ENCODE measurements around the gene INTS1.
A peak's percentile ranks its signal among the peaks of the same experiment; 100 is the strongest.

Gene INTS1, protein sequence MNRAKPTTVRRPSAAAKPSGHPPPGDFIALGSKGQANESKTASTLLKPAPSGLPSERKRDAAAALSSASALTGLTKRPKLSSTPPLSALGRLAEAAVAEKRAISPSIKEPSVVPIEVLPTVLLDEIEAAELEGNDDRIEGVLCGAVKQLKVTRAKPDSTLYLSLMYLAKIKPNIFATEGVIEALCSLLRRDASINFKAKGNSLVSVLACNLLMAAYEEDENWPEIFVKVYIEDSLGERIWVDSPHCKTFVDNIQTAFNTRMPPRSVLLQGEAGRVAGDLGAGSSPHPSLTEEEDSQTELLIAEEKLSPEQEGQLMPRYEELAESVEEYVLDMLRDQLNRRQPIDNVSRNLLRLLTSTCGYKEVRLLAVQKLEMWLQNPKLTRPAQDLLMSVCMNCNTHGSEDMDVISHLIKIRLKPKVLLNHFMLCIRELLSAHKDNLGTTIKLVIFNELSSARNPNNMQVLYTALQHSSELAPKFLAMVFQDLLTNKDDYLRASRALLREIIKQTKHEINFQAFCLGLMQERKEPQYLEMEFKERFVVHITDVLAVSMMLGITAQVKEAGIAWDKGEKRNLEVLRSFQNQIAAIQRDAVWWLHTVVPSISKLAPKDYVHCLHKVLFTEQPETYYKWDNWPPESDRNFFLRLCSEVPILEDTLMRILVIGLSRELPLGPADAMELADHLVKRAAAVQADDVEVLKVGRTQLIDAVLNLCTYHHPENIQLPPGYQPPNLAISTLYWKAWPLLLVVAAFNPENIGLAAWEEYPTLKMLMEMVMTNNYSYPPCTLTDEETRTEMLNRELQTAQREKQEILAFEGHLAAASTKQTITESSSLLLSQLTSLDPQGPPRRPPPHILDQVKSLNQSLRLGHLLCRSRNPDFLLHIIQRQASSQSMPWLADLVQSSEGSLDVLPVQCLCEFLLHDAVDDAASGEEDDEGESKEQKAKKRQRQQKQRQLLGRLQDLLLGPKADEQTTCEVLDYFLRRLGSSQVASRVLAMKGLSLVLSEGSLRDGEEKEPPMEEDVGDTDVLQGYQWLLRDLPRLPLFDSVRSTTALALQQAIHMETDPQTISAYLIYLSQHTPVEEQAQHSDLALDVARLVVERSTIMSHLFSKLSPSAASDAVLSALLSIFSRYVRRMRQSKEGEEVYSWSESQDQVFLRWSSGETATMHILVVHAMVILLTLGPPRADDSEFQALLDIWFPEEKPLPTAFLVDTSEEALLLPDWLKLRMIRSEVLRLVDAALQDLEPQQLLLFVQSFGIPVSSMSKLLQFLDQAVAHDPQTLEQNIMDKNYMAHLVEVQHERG (N-terminal part only)

DNA sequence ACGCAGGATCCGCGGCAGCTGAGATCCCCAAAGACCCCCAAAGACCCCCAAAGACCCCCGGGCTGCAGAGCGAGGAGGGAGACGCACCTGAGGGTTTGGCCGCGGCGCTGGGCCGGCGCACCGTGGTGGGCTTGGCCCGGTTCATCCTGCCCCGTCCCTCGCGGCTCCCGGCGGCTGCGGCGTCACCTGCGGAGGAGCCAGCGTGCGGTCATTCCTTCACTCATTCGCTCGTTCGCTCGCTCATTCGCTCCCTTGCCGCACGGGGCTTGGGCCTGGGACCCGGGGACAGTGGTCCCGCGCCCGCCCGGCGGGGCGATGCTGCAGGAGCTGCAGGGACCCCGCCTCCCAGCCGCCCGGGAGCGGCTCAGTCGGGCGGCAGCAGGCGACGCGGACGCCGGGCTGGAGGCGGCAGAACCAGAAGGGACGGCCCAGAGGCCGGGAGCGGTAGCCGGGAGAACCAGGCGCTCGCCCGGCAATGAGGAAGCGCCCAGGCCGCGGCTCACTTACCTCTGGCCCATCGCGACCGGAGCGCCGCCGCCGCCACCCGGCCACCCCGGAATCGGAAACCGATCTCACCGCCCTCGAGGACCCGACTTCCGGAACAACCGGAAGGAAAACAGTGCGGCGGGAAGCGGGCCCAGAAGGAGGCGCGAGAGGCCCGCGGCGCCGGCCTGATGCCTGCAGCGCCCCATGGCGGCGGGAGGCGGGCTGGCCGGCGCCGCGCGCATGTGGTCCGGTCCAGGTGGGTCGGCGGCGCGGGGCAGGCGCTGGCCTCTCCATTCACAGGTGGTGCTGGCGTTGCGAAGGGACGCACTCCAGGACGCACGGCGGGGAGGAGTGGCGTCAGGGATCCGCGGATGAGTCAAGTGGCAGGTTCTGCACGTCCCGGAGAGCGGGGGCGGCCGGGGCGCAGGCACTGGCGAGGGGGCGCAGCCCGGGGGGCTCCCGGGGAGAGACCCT is at the start of gene INTS1:
INTS1 (minus strand) TSS at position 574 of the 960 bp plus-strand sequence; CDS start at position 145, 429 bp downstream.
- peak; percentile 85 to 87 for DNase-seq (ENCODE audit: low read depth in 2 of 2)

DNA sequence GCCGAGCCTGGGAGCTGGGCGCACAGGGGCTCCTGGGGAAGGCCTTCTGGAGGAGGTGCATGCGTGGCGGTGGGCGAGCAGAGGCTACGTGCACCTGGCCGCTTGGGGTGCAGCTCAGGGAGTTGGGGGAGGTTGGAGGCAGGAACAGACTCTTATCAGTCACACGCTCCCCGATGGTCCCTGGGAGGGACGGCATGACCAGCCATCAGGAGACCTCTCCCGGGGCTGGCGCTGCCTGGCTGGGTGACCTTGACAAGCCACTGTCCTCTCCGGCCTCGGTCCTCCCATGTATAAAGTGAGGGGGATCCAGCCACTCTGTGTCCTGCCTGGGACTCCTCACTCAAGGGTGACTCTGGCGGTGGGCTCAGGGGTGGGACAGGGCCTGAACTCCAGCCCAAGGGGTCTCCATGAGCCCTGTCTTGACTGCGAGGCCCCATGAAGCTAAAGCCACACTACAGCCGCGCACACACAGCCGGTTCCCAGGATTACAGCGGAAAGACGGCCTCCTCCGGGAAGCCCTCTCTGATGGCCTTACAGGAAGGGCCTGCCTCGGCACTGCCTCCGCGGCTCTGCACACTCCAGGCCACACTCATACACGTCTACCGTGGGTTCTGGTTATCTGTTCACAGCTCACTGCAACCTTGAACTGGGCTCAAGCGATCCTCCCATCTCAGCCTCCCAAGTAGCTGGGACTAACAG is 49.5 kb upstream of the INTS1 start:
- no peak for DNase-seq (ENCODE audit: low read depth in 2 of 2)

DNA sequence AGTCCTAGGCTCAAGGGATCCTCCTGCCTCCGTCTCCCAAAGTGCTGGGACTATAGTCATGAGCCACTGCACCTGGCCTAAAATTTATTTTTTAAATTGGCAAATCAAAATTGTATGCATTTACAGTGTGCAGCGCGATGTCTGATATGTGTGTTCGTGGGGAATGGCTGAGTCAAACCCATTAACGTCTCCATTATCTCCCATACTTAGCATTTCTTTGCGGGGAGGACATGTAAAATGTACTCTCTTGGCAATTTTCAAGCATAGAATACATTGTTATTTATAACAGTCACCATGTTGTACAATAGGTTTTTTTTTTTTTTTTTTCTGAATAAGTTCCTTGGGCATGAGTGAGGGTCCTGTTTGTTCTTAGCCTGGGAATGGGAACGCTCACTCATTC is 48.0 kb upstream of the INTS1 start:
- no peak for DNase-seq (ENCODE audit: low read depth in 2 of 2)

DNA sequence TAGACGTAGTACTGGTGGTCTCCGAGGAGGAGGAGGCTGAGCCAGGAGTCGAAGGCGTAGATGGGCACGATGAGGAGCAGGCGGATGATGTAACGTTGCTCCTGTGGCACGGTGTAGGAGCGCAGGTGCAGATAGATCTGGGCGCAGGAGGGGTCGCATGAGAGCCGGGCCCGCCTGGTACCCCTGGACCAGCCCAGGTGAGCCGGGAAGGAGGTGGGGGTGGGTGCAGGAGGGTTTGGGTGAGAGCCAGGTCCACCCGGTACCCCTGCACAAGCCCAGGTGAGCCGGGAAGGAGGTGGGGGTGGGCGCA is 46.6 kb upstream of the INTS1 start:
- no peak for DNase-seq (ENCODE audit: low read depth in 2 of 2)

DNA sequence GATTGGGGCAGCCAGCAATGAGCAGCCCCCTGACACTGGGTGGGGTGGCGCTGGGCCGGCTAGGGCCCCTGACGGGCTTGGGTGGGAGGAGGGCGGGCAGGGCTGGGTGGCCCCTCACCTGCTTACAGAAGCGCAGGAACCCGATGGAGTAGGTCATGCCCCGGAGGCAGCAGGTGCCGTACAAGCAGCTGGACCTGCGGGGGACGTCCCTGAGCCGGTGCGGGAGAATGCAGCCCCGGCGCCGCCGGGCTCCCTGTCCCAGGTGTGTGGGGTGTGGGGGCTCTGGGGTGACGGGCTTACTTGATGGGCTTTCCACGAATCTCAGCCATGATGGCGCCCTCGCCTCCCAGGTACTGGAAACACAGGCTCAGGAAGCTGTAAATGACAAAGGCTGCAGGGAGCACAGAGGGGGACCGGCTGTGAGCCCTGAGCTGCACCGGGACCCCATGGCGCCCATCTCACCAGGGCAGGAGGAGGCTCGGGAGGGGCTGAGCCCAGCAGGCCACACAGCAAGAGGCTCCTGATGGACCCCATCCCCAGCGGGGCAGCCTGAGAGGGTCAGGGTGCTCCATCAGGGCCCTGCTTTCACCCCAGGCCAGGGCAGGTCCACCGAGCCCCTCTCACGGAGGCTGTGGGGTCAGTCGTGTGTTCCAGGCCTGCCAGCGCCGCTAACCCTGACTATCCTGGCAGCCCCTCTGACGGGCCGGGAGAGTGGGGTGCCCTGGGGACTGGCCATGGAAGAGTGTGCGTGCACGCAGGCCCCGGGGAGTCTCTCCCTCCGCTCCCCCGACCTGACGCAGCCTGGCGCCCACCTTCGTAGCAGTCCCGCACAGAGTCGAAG is 46.0 kb upstream of the INTS1 start:
- no peak for DNase-seq (ENCODE audit: low read depth in 2 of 2)

DNA sequence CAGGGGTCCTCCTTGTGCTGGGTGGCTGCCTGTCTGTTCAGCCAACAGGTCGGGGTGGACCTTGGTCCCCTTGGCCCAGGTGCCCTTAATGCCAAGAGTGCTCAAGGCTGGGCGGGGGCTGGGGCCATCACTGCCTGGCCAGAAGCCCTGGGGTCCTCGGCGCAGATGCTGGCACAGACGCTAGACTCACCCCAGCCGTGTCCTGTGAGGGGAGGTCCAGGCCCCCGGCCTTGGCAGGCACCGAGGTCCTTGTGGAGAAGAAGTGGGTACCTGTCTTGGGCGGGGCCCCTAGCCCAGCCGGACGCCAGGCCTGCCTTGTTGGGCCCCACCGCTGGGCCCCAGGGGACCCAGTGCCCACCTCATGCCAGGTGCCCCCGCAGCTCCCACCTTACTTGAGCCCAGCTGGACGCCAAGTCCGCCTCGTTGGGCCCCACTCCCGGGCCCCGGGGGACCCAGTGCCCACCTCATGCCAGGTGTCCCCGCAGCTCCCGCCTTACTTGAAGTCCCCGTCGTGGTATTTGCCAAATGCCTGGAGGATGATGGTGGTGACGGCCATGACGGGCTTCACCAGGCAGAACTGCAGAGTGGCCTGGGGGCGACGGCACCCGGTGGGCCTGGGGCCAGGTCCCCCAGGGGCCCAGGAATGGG is 45.3 kb upstream of the INTS1 start:
- no peak for DNase-seq (ENCODE audit: low read depth in 2 of 2)

DNA sequence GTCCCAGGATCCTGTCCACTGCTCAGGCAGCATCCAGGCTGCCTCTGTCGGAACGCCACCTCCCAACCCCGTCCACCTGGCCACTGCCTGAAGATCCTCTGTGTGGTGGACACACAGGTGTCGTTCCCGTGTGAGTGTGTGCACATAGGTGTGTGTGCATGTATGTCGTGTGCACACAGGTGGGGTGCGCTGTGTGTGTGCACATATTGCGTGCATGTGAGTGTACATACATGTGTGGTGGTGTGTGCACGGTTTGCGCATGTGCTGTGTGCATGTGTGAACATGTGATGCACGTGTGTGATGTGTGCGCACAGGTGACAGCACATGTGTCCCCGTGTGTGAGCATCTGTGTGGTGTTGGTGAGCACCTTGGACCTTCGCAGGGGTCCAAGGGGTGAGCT is 44.8 kb upstream of the INTS1 start:
- no peak for DNase-seq (ENCODE audit: low read depth in 2 of 2)

DNA sequence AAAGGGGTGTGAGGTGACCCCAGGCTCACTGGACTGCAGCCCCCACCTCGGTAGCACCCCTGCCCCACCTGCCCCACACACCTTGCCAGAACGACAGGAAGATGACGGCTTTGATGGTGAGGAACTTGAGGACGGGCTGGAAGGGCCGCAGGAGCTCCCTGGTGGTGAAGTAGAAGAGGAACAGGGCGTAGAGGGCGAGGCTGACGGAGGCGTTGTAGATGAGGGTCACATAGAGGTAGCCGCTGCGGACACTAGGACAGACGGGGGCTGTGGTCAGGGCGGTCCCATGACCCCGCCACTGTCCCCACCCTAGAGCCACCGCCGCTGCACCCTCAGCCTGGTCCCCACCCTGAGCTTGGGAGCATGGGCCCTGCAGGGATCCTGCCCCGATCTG is 44.2 kb upstream of the INTS1 start:
- no peak for DNase-seq (ENCODE audit: low read depth in 2 of 2)

DNA sequence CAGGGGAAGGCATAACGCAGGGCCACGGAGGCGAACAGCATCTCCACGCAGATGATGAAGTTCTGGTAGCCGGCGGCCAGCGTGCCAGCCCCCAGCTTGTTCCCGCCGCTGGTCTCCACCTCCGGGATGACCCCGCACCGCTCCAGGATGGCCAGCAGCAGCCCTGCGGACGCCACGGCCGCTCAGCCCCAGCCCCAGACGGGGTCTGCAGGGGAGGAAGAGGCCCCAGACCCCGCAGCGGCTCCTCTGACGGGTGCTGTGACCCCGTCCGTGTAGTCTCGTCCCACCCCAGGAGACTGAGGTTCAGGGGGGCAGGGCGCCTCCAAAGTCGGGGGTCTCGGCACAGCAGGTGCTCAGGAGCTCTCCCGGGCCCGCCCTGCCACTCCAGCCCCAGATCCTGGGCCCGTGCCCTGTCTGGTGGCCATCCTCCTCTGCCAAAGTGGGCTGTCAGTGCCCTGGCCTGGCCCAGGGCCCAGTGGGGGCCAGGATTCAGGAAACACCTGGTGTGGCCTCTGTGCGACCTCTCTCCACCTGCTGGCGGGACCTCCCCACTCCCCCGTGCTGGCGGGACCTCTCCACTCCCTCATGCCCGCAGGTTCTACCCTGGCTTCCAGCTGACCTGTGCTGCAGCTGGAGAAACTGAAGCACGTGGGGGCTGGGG is 43.7 kb upstream of the INTS1 start:
- DNase-seq (ENCODE audit: low read depth in 2 of 2), result no peak

DNA sequence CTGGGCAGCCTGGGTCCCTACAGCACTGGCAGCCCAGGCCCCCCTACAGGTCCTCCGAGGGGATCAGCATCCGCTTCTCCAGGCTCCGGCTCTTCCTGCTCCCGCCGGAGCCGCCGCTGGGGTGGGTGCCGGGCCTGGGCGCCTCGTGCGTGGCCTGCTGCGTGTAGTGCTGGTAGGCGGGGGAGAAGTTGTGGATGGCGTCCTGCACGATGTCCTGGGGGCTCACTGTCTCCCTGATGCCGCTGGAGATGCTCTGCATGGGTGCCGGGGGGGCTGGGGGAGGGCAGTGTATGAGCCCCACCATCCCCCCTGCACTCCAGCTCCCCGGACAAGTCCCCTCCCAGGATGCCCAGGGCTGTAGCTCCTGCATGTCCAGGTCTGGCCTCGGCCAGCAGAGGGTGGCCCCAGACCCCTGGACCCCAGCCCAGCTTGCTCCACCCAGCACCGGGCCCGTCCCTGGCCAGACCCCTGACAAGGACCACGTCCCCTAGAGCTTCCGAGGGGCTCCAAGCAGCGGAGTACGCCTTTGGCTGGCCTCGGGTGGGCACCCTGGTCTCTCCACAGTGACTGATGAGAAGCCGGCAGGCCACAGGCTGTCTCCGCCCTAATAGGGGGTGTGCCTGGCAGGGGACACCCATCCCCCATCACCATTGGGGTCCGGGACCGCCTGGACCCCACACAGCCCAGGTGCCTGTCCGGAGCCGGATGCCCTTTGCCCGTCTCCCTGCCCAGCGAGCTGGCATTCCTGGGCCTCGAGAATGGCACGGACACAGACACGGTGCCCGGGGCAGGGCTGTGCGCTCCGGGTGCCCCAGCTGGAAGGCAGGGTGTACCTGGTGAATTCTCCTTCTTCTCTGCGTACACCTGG is 43.0 kb upstream of the INTS1 start:
- no peak for DNase-seq (ENCODE audit: low read depth in 2 of 2)

DNA sequence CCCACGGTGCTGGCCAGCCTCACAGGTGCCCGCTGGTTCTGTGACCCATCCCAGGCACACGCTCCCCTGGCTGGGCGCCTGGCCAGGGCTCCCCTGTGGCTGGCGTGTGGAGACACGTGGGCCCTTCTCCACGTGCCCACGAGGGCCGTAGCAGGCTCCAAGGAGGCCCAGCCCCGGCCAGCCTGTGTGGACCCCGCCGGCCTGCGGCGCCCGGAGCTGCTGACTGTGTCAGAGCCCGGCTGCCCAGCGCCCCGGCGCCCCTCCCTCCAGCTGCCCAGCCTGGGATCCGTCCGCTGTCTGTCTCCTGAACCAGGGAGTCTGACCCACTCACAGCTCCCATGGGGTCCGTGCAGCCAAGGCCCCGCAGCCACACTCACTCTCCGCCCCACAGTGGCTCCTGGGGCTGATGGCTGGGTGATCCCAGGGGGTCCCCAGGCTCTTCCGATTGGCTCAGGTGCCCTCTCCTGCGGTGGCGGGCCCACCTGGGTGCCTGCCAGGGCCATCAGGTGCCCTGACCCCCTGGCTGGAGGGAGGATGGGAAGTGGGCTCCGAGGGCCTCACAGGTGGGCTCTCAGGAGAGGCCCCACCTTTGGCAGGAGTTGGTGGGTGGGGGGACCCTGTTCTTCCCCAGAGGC is 42.2 kb upstream of the INTS1 start:
- DNase-seq (ENCODE audit: low read depth in 2 of 2), result no peak

DNA sequence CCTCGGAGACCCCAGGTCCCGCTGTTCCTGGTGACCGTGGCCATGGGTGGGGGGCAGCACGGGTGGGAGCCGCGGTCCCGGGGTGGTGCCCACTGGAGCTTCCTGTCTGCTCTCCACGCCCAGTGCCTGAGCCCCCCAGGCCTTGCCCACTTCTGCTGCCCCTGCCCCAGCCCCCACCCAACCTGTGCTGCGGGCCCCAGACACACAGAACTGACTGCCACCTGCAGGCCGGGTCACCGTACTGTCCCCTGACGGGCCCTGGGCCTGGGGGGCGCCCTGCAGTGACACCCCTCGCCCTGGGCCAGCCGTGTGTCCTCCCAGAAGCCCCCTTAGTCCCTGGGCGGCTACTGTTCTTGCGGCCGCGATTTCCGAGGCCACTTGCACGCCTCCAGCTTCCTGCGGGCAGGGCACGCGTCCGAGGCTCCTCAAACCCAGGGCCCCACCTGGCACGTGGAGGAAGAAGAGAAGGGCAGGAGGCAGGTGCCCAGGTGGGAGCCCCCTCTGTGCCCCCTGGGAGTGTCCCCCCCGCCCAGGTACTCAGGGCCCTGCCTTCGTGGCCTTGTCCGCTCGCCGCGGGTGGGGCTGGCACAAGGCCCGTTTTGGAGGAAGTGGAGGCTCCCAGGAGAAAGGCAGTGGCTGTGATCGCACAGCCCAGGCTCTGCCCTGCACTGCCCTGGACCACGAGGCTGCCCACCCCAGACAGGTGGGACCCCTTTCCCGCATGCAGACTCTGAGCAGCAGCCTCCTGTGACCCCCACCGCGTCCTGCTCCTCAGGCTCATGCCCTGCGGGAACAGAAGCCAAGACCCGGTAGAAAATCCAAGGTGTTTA is 41.4 kb upstream of the INTS1 start:
- no peak for DNase-seq (ENCODE audit: low read depth in 2 of 2)

DNA sequence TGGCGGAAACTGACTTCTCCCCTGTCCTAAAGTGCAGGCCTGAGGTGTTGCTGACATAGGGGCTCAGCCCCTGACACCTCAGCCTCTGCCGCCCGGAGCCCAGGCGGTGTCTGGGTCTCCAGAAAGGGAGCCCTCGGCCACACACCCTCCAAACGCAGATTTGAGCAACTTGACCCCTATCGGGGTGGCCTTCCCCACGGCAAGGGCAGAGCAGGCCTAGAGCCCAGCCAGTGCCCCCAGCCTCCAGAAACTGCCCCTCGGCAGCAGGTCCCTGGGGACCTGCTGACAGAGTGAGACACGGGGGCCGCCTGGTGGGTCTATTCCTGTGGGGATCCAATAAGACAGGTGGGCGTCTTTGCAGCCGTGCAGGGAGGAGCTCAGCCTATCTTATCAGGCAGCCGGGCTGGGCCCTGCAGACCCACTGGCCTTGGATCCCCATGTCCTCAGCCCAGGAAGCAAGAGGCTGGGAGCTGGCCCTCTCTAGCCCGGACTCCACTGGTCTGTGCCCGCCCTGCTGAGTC is 40.8 kb upstream of the INTS1 start:
- DNase-seq (ENCODE audit: low read depth in 2 of 2), result no peak

DNA sequence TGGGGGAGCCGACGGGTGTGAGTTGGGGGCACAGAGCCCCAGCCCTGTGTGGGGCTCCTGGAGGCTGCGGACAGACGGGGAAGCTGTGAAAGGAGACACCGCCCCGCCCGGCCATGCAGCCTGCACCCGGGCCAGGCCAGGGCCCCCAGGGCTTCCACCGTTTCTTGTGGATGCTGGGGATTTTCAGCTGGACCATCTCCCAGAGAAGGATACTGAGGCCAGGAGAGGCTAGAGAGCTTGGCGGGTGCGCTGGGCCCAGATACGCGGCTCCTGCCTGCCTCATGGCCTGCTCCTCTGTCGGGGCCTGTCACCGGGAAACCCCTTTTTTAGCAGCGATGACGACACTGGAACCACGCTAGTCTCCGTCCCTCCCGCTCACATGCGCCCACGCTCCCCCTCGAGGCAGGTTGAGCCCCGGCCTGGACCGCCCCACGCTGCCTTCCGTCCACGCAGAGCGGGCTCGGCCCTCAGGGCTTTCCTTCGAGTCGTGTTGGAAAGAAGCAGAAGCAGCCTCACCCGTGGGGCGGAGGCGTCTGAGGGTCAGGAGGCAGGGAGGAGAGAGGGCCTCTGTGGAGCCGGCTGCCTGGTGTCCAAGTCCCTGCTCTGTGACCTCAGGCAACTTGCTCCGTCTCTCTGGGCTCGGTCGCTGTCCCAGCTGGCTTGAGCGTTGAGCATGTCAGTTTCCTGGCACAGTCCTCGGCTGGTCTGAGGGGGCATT is 40.1 kb upstream of the INTS1 start:
- DNase-seq (ENCODE audit: low read depth in 2 of 2), result no peak

DNA sequence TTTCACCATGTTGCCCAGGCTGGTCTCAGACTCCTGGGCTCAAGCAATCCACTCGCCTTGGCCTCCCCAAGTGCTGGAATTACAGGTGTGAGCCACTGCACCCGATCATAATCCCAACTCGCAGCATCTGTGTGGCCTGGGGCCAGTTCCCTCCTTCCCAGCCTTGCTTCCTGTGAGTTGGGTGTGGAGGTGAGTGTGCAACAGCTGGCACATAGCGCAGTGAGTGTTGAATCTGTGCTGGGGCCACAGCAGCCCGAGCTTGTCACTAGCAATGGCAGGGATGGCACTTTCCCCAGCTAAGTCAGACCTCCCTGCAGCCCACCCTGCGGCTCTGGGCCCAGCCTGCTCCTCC is 39.6 kb upstream of the INTS1 start:
- DNase-seq (ENCODE audit: low read depth in 2 of 2), result no peak
